Neural progenitor cell (in vitro differentiated cells): ENCODE data around the gene PITPNM3. TPM values are rescaled to one million over a fixed set of nuclear protein-coding genes. Genes with fewer than 3 reads are reported as not detected.

ENCODE experiments used
- DNase-seq: peaks from one replicate; pipeline ENCODE4 v3.0.0-alpha.2; 2016; ENCODE audit warnings: low spot score
- H2AFZ ChIP-seq: fragments of 200-600 bp; sonication (generic); replicated peaks from 2 replicates; pipeline ENCODE4 v1.6.1; 2016; ENCODE audit warnings: antibody characterized with exemption
- H3F3A ChIP-seq: fragments of 200-600 bp; sonication (generic); 2 replicates; pipeline ENCODE4 v1.6.1; 2016; ENCODE audit warnings: antibody characterized with exemption, low read depth
- H3K27ac ChIP-seq: fragments of 200-600 bp; sonication (generic); 2 replicates; pipeline ENCODE4 v1.5.1; 2016; ENCODE audit warnings: mild to moderate bottlenecking
- H3K27me3 ChIP-seq: fragments of 200-600 bp; sonication (generic); 2 replicates; pipeline ENCODE4 v1.6.1; 2016; ENCODE audit warnings: mild to moderate bottlenecking, moderate library complexity
- H3K36me3 ChIP-seq: fragments of 200-600 bp; sonication (generic); 2 replicates; pipeline ENCODE4 v1.5.1; 2016
- H3K4me1 ChIP-seq: fragments of 200-600 bp; sonication (generic); 2 replicates; pipeline ENCODE4 v1.6.1; 2016; ENCODE audit warnings: mixed run types
- H3K4me2 ChIP-seq: fragments of 200-600 bp; sonication (generic); 2 replicates; pipeline ENCODE4 v1.6.1; 2016
- H3K4me3 ChIP-seq: fragments of 200-600 bp; sonication (generic); 2 replicates; pipeline ENCODE4 v1.5.1; 2016
- H3K79me2 ChIP-seq: fragments of 200-600 bp; sonication (generic); 2 replicates; pipeline ENCODE4 v1.6.1; 2016; ENCODE audit warnings: low read depth
- H3K9ac ChIP-seq: fragments of 200-600 bp; sonication (generic); 2 replicates; pipeline ENCODE4 v1.6.1; 2016
- H3K9me3 ChIP-seq: fragments of 200-600 bp; sonication (generic); 2 replicates; pipeline ENCODE4 v1.5.1; 2016; ENCODE audit warnings: low read depth
- H4K20me1 ChIP-seq: fragments of 200-600 bp; sonication (generic); 2 replicates; pipeline ENCODE4 v1.6.1; 2016; ENCODE audit warnings: low read depth
- H3K27ac Mint-ChIP-seq: 3 replicates; pipeline ENCODE4 v1.8.0; 2021; ENCODE audit warnings: mixed read lengths
- H3K27me3 Mint-ChIP-seq: 2 replicates; pipeline ENCODE4 v1.8.0; 2022; ENCODE audit warnings: low read depth, mild to moderate bottlenecking, inconsistent platforms, moderate library complexity, mixed read lengths; ENCODE audit not compliant: insufficient read depth
- H3K36me3 Mint-ChIP-seq: 3 replicates; pipeline ENCODE4 v1.8.0; 2021; ENCODE audit warnings: mixed read lengths
- H3K4me1 Mint-ChIP-seq: 3 replicates; pipeline ENCODE4 v1.8.0; 2021; ENCODE audit warnings: mixed read lengths
- H3K4me3 Mint-ChIP-seq: 3 replicates; pipeline ENCODE4 v1.8.0; 2021; ENCODE audit warnings: mild to moderate bottlenecking, moderate library complexity, mixed read lengths
- H3K9me3 Mint-ChIP-seq: 3 replicates; pipeline ENCODE4 v1.8.0; 2020; ENCODE audit warnings: mixed read lengths
- CTCF ChIP-seq: fragments of 200-600 bp; sonication (generic); IDR thresholded peaks from 2 replicates; pipeline ENCODE4 v1.5.1; 2017; ENCODE audit warnings: antibody characterized with exemption, mild to moderate bottlenecking
- EZH2 ChIP-seq: fragments of 200-600 bp; sonication (generic); IDR thresholded peaks from 2 replicates; pipeline ENCODE4 v1.6.1; 2017; ENCODE audit warnings: antibody characterized with exemption, mild to moderate bottlenecking, moderate library complexity
- EZH2phosphoT487 ChIP-seq: fragments of 200-600 bp; sonication (generic); IDR thresholded peaks from 2 replicates; pipeline ENCODE4 v1.6.1; 2017; ENCODE audit warnings: antibody characterized with exemption
- total RNA-seq: library from RNA; depleted of rRNA; stranded (reverse); fragments of >200 nt; gene quantifications from 2 replicates; pipeline ENCODE4 v1.2.3, GENCODE V29; 2015; ENCODE audit warnings: low replicate concordance

PITPNM3 gene
- total RNA-seq, 1 donor from 2014 or later: 2.8 TPM

- peak overlapping the region; percentile 25 for H3K4me3 Mint-ChIP-seq
- H3K27me3 ChIP-seq: no peaks in the 10 kb centered on the region
- no peak overlapping the region for H3K27ac Mint-ChIP-seq
These were observed 134.4 kb downstream of the PITPNM3 start for GRCh38 chr17:6421700-6422604.

GRCh38 chr17:6420173-6420641 lies 136.1 kb downstream of the PITPNM3 start:
- Histone ChIP-seq H3K9me3 (no peaks in the 10 kb centered on the region), H3K9ac (no peak overlapping the region), H3K27ac (no peak overlapping the region), H3K4me3 (no peak overlapping the region), H3F3A (peaks cover 3% of the 10 kb centered on the region), H3K36me3 (no peaks in the 10 kb centered on the region), H3K4me1 (no peaks in the 10 kb centered on the region), H3K27me3 (no peaks in the 10 kb centered on the region), H3K4me2 (peak overlapping the region; percentile 54), H3K79me2 (no peaks in the 10 kb centered on the region), H4K20me1 (no peaks in the 10 kb centered on the region), H2AFZ (no peak overlapping the region)
- Mint-ChIP-seq H3K27ac (no peak overlapping the region), H3K4me3 (no peak overlapping the region), H3K4me1 (peaks cover 22% of the 10 kb centered on the region), H3K36me3 (no peaks in the 10 kb centered on the region), H3K9me3 (no peaks in the 10 kb centered on the region), H3K27me3 (peaks cover 8% of the 10 kb centered on the region)
- DNase-seq: peak; percentile 63
- TF ChIP-seq CTCF: peak; percentile 59
- TF ChIP-seq EZH2phosphoT487: no peak

More at GRCh38 chr17:6421700-6422604, 134.4 kb downstream of the PITPNM3 start:
- Histone ChIP-seq H3K27ac (no peak overlapping the region), H3K4me1 (no peaks in the 10 kb centered on the region), H3K4me2 (no peak overlapping the region), H4K20me1 (no peaks in the 10 kb centered on the region), H3K4me3 (no peak overlapping the region), H3K36me3 (no peaks in the 10 kb centered on the region), H3K79me2 (no peaks in the 10 kb centered on the region), H3K9ac (no peak overlapping the region), H3F3A (peaks cover 3% of the 10 kb centered on the region), H3K9me3 (no peaks in the 10 kb centered on the region), H2AFZ (no peak overlapping the region)
- no peak for TF ChIP-seq EZH2phosphoT487
- TF ChIP-seq CTCF: peak; percentile 93
- no peak for TF ChIP-seq EZH2
- peaks cover 10% of the 10 kb centered on the region for H3K27me3 Mint-ChIP-seq
- DNase-seq: peak; percentile 92
- no peaks in the 10 kb centered on the region for H3K9me3 Mint-ChIP-seq
- no peaks in the 10 kb centered on the region for H3K36me3 Mint-ChIP-seq
- peaks cover 25% of the 10 kb centered on the region for H3K4me1 Mint-ChIP-seq

GRCh38 chr17:6415616-6416015 lies 140.7 kb downstream of the PITPNM3 start:
- peaks cover 10% of the 10 kb centered on the region for H3K27me3 Mint-ChIP-seq
- TF ChIP-seq EZH2phosphoT487 (no peak), CTCF (no peak), EZH2 (no peak)
- peaks cover 12% of the 10 kb centered on the region for H3K4me1 Mint-ChIP-seq
- no peak overlapping the region for H3K27ac Mint-ChIP-seq
- no peaks in the 10 kb centered on the region for H4K20me1 ChIP-seq
- H3K9me3 Mint-ChIP-seq: no peaks in the 10 kb centered on the region
- no peak overlapping the region for H3K27ac ChIP-seq
- H3K36me3 ChIP-seq: no peaks in the 10 kb centered on the region
- no peaks in the 10 kb centered on the region for H3K36me3 Mint-ChIP-seq
- no peak for DNase-seq
- H2AFZ ChIP-seq: no peak overlapping the region
- H3K9ac ChIP-seq: no peak overlapping the region
- peaks cover 3% of the 10 kb centered on the region for H3F3A ChIP-seq
- H3K4me3 ChIP-seq: no peak overlapping the region
- no peak overlapping the region for H3K4me3 Mint-ChIP-seq
- no peaks in the 10 kb centered on the region for H3K9me3 ChIP-seq
- H3K27me3 ChIP-seq: no peaks in the 10 kb centered on the region
- no peaks in the 10 kb centered on the region for H3K79me2 ChIP-seq
- H3K4me1 ChIP-seq: no peaks in the 10 kb centered on the region
- no peak overlapping the region for H3K4me2 ChIP-seq
